ENCODE results near the gene DUSP18.
"Not testable (repeated sequence)": the region's sequence is repeated elsewhere in the genome, so short reads cannot be mapped to it uniquely, and the experiment has no call there.

Gene DUSP18

DNA sequence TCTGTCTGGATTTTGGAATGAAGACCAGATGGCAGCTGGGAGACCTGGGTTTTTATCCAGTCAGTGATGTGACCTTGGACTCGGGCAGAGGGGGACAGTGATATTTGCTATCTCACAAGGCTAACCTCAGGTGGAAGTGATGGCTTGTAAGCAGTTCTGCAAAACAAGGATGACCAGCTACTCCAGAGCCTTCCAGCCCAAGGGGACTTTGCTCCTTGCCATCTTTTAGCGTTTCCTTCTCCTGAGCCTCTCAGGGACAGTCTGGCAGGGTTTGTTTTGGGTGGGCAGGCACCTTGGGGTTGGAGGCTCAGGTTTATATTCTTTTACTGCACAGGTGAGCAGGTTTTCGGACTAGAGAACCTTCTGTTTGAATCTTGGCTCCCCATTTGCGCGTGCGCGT, 17.5 kb upstream of the DUSP18 start:
- Histone ChIP-seq H3K4me3 (ENCODE audit: low read depth, low read length, poor library complexity, severe bottlenecking) (no peak overlapping the region), H3K36me3 (ENCODE audit: insufficient read depth, low read length) (no peaks in the 10 kb centered on the region), H3F3A (ENCODE audit: insufficient read depth, low read length) (no peaks in the 10 kb centered on the region), H4K20me1 (ENCODE audit: insufficient read depth, low read length) (no peaks in the 10 kb centered on the region), H3K9me2 (ENCODE audit: low read depth, low read length) (no peaks in the 10 kb centered on the region), H3K9me3 (ENCODE audit: low read length) (no peaks in the 10 kb centered on the region), H3K9ac (ENCODE audit: low read length) (no peak overlapping the region), H3K27ac (ENCODE audit: low read depth, low read length, poor library complexity, severe bottlenecking) (no peak overlapping the region), H3K79me2 (ENCODE audit: insufficient read depth, low read length) (no peaks in the 10 kb centered on the region), H3K4me2 (ENCODE audit: low read length) (no peak overlapping the region), H3K4me1 (ENCODE audit: insufficient read depth, low read length, severe bottlenecking) (no peaks in the 10 kb centered on the region), H2AFZ (ENCODE audit: low read length) (no peak overlapping the region), H3K27me3 (ENCODE audit: insufficient read depth, low read length) (no peaks in the 10 kb centered on the region)
- TF ChIP-seq EZH2 (IDR thresholded peaks at IDR 0.05; ENCODE audit: borderline replicate concordance, low read length): no peak
- TF ChIP-seq, protein P1, sequence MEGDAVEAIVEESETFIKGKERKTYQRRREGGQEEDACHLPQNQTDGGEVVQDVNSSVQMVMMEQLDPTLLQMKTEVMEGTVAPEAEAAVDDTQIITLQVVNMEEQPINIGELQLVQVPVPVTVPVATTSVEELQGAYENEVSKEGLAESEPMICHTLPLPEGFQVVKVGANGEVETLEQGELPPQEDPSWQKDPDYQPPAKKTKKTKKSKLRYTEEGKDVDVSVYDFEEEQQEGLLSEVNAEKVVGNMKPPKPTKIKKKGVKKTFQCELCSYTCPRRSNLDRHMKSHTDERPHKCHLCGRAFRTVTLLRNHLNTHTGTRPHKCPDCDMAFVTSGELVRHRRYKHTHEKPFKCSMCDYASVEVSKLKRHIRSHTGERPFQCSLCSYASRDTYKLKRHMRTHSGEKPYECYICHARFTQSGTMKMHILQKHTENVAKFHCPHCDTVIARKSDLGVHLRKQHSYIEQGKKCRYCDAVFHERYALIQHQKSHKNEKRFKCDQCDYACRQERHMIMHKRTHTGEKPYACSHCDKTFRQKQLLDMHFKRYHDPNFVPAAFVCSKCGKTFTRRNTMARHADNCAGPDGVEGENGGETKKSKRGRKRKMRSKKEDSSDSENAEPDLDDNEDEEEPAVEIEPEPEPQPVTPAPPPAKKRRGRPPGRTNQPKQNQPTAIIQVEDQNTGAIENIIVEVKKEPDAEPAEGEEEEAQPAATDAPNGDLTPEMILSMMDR (IDR thresholded peaks at IDR 0.05; ENCODE audit: low read length): no peak

DNA sequence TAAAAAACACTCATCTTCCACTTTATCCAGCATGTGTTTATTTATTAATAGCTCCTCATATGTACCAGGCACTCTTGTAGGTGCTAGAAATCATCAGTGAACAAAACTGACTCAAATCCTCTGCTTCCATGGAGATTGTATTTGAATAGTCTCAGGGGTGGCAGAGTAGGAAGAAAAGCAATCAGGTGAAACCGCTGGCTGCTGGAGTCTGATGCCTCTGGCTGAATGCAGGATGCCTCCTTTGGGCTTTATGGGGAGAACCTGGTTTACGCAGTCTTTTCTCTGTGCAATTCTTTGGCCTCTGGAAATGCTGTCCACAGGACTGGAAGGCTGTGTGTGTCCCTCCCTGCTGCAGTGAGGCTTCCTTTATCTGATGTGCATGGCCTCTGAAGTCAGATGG, 14.2 kb upstream of the DUSP18 start:
- Histone ChIP-seq H3K4me3 (ENCODE audit: low read depth, low read length, poor library complexity, severe bottlenecking) (no peak overlapping the region), H3K9me3 (ENCODE audit: low read length) (no peaks in the 10 kb centered on the region), H3K27ac (ENCODE audit: low read depth, low read length, poor library complexity, severe bottlenecking) (no peak overlapping the region), H2AFZ (ENCODE audit: low read length) (no peak overlapping the region), H3K9ac (ENCODE audit: low read length) (no peak overlapping the region), H3K79me2 (ENCODE audit: insufficient read depth, low read length) (no peaks in the 10 kb centered on the region), H4K20me1 (ENCODE audit: insufficient read depth, low read length) (no peaks in the 10 kb centered on the region), H3K4me2 (ENCODE audit: low read length) (no peak overlapping the region), H3F3A (ENCODE audit: insufficient read depth, low read length) (no peaks in the 10 kb centered on the region), H3K4me1 (ENCODE audit: insufficient read depth, low read length, severe bottlenecking) (no peaks in the 10 kb centered on the region), H3K9me2 (ENCODE audit: low read depth, low read length) (no peaks in the 10 kb centered on the region), H3K36me3 (ENCODE audit: insufficient read depth, low read length) (no peaks in the 10 kb centered on the region), H3K27me3 (ENCODE audit: insufficient read depth, low read length) (no peaks in the 10 kb centered on the region)
- TF ChIP-seq, protein P1 (IDR thresholded peaks at IDR 0.05; ENCODE audit: low read length): no peak
- no peak for TF ChIP-seq EZH2 (IDR thresholded peaks at IDR 0.05; ENCODE audit: borderline replicate concordance, low read length)

DNA sequence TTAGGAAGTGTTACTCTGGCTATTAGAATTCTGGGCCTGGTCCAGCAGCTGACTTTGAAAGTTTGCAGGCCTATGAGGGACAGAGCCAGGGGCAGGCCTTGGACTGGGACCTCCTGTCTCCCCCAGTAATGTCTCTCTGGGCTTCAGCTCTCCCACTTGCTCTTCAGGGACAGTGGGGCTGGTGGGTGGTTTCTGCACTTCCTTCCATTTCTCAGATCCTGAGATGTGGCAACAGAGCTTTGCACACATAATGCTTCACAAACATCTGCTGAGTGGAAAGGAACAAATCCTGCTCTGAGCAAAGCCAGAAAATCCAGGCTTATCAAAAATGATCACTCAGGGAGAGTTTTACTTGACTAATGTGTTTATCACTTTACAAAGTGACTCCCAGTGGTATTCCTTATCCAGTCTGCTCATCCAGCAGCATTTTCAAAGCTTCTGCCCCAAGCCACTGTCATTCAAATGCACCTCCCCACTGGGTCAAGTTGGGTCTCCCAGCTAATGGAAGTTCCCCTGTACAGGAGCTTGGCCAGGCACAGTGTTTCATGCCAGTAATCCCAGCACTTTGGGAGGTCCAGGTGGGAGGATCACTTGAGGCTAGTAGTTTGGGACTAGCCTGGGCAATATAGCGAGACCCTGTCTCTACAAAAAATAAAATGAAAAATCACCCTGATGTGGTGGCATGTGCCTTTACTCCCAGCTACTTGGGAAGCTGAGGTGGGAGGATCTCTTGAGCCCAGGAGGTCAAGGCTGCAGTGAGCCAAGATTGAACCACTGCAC, 13.5 kb upstream of the DUSP18 start:
- no peak overlapping the region for H3K4me3 ChIP-seq (ENCODE audit: low read depth, low read length, poor library complexity, severe bottlenecking)
- H3K36me3 ChIP-seq (ENCODE audit: insufficient read depth, low read length): no peaks in the 10 kb centered on the region
- H4K20me1 ChIP-seq (ENCODE audit: insufficient read depth, low read length): no peaks in the 10 kb centered on the region
- H3K27me3 ChIP-seq (ENCODE audit: insufficient read depth, low read length): no peaks in the 10 kb centered on the region
- H3K9me2 ChIP-seq (ENCODE audit: low read depth, low read length): no peaks in the 10 kb centered on the region
- no peaks in the 10 kb centered on the region for H3F3A ChIP-seq (ENCODE audit: insufficient read depth, low read length)
- no peak overlapping the region for H3K4me2 ChIP-seq (ENCODE audit: low read length)
- no peak overlapping the region for H3K9ac ChIP-seq (ENCODE audit: low read length)
- TF ChIP-seq EZH2 (IDR thresholded peaks at IDR 0.05; ENCODE audit: borderline replicate concordance, low read length): no peak
- TF ChIP-seq, protein P1 (IDR thresholded peaks at IDR 0.05; ENCODE audit: low read length): no peak
- H3K79me2 ChIP-seq (ENCODE audit: insufficient read depth, low read length): no peaks in the 10 kb centered on the region
- H3K4me1 ChIP-seq (ENCODE audit: insufficient read depth, low read length, severe bottlenecking): no peaks in the 10 kb centered on the region
- H3K27ac ChIP-seq (ENCODE audit: low read depth, low read length, poor library complexity, severe bottlenecking): no peak overlapping the region
- H3K9me3 ChIP-seq (ENCODE audit: low read length): no peaks in the 10 kb centered on the region
- H2AFZ ChIP-seq (ENCODE audit: low read length): no peak overlapping the region

DNA sequence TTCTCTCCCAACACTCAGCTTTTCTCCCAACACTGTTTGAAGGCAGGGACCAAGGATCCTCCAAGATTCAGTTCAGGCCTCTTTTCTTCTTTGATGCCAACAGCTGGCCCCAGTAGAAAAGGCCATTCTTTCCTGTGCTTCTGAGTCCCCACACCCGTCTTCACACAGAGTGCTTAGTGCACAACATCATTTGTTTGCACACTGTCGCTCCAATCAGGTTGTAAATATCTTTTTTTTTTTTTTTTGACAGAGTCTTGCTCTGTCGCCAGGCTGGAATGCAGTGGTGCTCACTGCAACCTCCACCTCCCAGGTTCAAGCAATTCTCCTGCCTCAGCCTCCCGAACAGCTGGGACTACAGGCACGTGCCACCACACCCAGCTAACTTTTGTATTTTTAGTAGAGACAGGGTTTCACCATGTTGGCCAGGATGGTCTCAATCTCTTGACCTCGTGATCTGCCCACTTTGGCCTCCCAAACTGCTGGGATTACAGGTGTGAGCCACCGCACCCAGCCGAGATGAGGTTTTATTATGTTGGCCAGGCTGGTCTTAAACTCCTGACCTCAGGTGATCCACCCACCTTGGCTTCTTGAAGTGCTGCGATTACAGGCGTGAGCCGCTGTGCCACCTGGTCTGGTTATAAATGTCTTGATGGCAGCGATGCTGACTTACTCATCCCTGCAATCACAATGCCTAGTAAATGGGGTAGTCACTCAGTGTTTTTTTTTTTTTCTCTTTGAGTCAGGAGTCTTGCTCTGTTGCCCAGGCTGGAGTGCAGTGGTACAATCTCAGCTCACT, 12.4 kb upstream of the DUSP18 start:
- not testable (repeated sequence) for H3K9me3 ChIP-seq (ENCODE audit: low read length); H3K36me3 ChIP-seq (ENCODE audit: insufficient read depth, low read length); H3F3A ChIP-seq (ENCODE audit: insufficient read depth, low read length); H3K4me2 ChIP-seq (ENCODE audit: low read length); H3K27ac ChIP-seq (ENCODE audit: low read depth, low read length, poor library complexity, severe bottlenecking); H4K20me1 ChIP-seq (ENCODE audit: insufficient read depth, low read length); H3K4me3 ChIP-seq (ENCODE audit: low read depth, low read length, poor library complexity, severe bottlenecking); H3K9me2 ChIP-seq (ENCODE audit: low read depth, low read length); H3K9ac ChIP-seq (ENCODE audit: low read length); H2AFZ ChIP-seq (ENCODE audit: low read length); H3K79me2 ChIP-seq (ENCODE audit: insufficient read depth, low read length); H3K27me3 ChIP-seq (ENCODE audit: insufficient read depth, low read length); H3K4me1 ChIP-seq (ENCODE audit: insufficient read depth, low read length, severe bottlenecking)

DNA sequence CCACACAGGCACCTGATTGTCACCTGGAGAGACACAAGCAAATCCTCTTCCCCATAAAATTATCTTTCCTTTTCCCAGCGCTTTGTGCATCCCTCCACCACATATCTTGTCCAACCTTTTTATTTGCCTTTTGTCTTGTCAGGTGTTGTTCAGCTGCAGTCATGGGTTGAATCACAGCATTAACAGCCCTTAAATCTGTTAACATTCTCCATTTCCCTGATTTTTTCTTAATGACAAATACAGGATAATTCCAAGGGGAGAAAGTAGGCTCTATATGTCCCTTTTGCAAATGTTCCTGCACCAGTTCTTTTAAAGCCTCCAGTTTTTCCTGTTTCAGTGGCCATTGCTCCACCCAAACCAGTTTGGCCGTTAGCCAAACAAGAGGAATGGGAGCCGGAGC, 8.9 kb upstream of the DUSP18 start:
- not testable (repeated sequence) for H4K20me1 ChIP-seq (ENCODE audit: insufficient read depth, low read length); H3K79me2 ChIP-seq (ENCODE audit: insufficient read depth, low read length); H3K4me3 ChIP-seq (ENCODE audit: low read depth, low read length, poor library complexity, severe bottlenecking); H3K9me2 ChIP-seq (ENCODE audit: low read depth, low read length); H3K27ac ChIP-seq (ENCODE audit: low read depth, low read length, poor library complexity, severe bottlenecking); H3K9me3 ChIP-seq (ENCODE audit: low read length); H3K4me1 ChIP-seq (ENCODE audit: insufficient read depth, low read length, severe bottlenecking); H3K9ac ChIP-seq (ENCODE audit: low read length); H2AFZ ChIP-seq (ENCODE audit: low read length); H3K27me3 ChIP-seq (ENCODE audit: insufficient read depth, low read length); H3K36me3 ChIP-seq (ENCODE audit: insufficient read depth, low read length); H3F3A ChIP-seq (ENCODE audit: insufficient read depth, low read length); H3K4me2 ChIP-seq (ENCODE audit: low read length)
